Measurements from ENCODE around the gene RAB26. TPM values are rescaled to one million over a fixed set of nuclear protein-coding genes. Genes with fewer than 3 reads are reported as not detected.

The RAB26 gene
- polyA plus RNA-seq, 1 donor (not counting 4 experiments of a cell fraction or from before 2014, with no cell fraction given): 0.58 TPM

DNA sequence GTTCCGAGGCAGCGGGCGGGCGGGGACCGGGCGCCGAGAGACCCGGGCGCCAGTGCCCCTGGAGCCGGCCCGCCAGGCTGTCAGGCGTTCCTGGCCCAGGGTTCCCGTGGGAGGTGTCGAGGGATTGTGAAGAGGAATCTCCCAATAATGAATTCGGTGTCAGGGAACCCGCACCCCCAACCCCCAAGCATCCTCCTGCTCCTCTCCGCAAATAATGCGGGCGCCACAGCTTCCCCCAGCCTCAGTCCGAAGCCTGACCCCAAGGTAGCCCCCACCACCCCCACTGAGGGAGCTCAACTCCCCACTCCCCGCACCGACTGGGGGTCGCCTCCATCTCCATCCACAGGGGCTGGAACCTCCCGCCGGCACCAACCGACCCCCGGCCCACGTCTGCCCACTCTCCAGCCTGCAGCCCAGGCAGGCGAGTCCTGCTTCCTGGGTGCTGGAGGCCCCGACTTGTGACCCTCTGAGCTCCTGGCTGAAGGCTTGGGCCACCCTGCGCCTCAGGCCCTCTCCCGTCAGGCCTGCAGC, 48.6 kb downstream of the RAB26 start:
- Histone ChIP-seq H3K4me1 (ENCODE audit: control insufficient read depth, extremely low read depth, insufficient read depth, low read length) (peaks cover 16% of the 10 kb centered on the region), H3K79me2 (ENCODE audit: control insufficient read depth, insufficient read depth, low read length) (no peaks in the 10 kb centered on the region), H3K27me3 (ENCODE audit: control insufficient read depth, extremely low read depth, insufficient read depth, low read length) (peaks cover 36% of the 10 kb centered on the region), H2AFZ (ENCODE audit: control insufficient read depth, low read length) (no peak overlapping the region), H3K4me2 (ENCODE audit: control insufficient read depth, extremely low read depth, insufficient read depth, low read depth, low read length) (no peak overlapping the region), H3K9me1 (ENCODE audit: control insufficient read depth, extremely low read depth, insufficient read depth, low read length) (no peaks in the 10 kb centered on the region), H3K9ac (ENCODE audit: control insufficient read depth, extremely low read depth, insufficient read depth, low read length) (no peak overlapping the region), H4K20me1 (ENCODE audit: control insufficient read depth, extremely low read depth, insufficient read depth, low read length) (no peaks in the 10 kb centered on the region), H3K4me3 (ENCODE audit: control insufficient read depth in 2 of 3, extremely low read depth in 1 of 3, insufficient read depth in 2 of 3, low read depth in 1 of 3, low read length in 3 of 3) (no peak overlapping the region), H3K27ac (ENCODE audit: control insufficient read depth, insufficient read depth, low read length) (no peak overlapping the region), H3K9me3 (ENCODE audit: control insufficient read depth, low read depth, low read length) (no peaks in the 10 kb centered on the region), H3K36me3 (ENCODE audit: control insufficient read depth in 2 of 2, extremely low read depth in 1 of 2, insufficient read depth in 2 of 2, low read length in 2 of 2) (no peaks in the 10 kb centered on the region)
- DNase-seq (ENCODE audit: low read depth, low spot score): no peak
- TF ChIP-seq, protein P1, sequence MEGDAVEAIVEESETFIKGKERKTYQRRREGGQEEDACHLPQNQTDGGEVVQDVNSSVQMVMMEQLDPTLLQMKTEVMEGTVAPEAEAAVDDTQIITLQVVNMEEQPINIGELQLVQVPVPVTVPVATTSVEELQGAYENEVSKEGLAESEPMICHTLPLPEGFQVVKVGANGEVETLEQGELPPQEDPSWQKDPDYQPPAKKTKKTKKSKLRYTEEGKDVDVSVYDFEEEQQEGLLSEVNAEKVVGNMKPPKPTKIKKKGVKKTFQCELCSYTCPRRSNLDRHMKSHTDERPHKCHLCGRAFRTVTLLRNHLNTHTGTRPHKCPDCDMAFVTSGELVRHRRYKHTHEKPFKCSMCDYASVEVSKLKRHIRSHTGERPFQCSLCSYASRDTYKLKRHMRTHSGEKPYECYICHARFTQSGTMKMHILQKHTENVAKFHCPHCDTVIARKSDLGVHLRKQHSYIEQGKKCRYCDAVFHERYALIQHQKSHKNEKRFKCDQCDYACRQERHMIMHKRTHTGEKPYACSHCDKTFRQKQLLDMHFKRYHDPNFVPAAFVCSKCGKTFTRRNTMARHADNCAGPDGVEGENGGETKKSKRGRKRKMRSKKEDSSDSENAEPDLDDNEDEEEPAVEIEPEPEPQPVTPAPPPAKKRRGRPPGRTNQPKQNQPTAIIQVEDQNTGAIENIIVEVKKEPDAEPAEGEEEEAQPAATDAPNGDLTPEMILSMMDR (optimal IDR thresholded peaks at IDR 0.05 in 1 of 3, IDR thresholded peaks at IDR 0.05 in 1 of 3, conservative IDR thresholded peaks at IDR 0.05 in 1 of 3; ENCODE audit: extremely low read depth in 1 of 3, insufficient read depth in 2 of 3, low read length in 3 of 3): no peak
- no peak for TF ChIP-seq EZH2 (IDR thresholded peaks at IDR 0.05; ENCODE audit: low read length)
- FAIRE-seq: no peak
- dilution Hi-C loops (cut with MboI; ENCODE audit: extremely low pct_ligation_motif_present, low sequenced_read_pairs): no loop called here

DNA sequence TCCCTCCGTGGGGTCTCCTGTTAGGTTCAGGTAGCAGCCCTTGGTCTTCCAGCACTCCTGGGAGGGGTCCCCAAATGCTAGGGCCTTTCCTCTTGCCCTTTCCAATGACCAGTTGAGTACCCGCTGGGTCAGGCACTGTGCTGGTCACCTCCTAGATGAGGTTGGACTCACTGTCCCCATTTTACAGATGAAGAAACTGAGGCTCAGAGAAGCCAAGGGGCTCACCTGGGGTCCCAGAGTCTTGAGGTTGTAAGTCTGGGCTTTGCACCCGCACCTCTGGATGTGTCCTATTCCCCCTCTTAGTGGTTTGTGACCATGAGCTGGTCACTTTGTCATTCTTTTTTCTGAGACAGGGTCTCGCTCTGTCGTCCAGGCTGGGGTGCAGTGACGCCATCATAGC, 49.3 kb downstream of the RAB26 start:
- TF ChIP-seq, protein P1 (optimal IDR thresholded peaks at IDR 0.05 in 1 of 3, IDR thresholded peaks at IDR 0.05 in 1 of 3, conservative IDR thresholded peaks at IDR 0.05 in 1 of 3; ENCODE audit: extremely low read depth in 1 of 3, insufficient read depth in 2 of 3, low read length in 3 of 3): no peak
- no peak for TF ChIP-seq EZH2 (IDR thresholded peaks at IDR 0.05; ENCODE audit: low read length)
- FAIRE-seq: no peak

More for the DNA sequence above, 49.3 kb downstream of the RAB26 start:
- Histone ChIP-seq H3K4me3 (ENCODE audit: control insufficient read depth in 2 of 3, extremely low read depth in 1 of 3, insufficient read depth in 2 of 3, low read depth in 1 of 3, low read length in 3 of 3) (no peak overlapping the region), H3K9me3 (ENCODE audit: control insufficient read depth, low read depth, low read length) (no peaks in the 10 kb centered on the region), H3K4me1 (ENCODE audit: control insufficient read depth, extremely low read depth, insufficient read depth, low read length) (peaks cover 16% of the 10 kb centered on the region), H3K79me2 (ENCODE audit: control insufficient read depth, insufficient read depth, low read length) (no peaks in the 10 kb centered on the region), H3K36me3 (ENCODE audit: control insufficient read depth in 2 of 2, extremely low read depth in 1 of 2, insufficient read depth in 2 of 2, low read length in 2 of 2) (no peaks in the 10 kb centered on the region), H3K9me1 (ENCODE audit: control insufficient read depth, extremely low read depth, insufficient read depth, low read length) (no peaks in the 10 kb centered on the region), H3K27me3 (ENCODE audit: control insufficient read depth, extremely low read depth, insufficient read depth, low read length) (peaks cover 36% of the 10 kb centered on the region), H4K20me1 (ENCODE audit: control insufficient read depth, extremely low read depth, insufficient read depth, low read length) (no peaks in the 10 kb centered on the region), H3K9ac (ENCODE audit: control insufficient read depth, extremely low read depth, insufficient read depth, low read length) (no peak overlapping the region), H3K4me2 (ENCODE audit: control insufficient read depth, extremely low read depth, insufficient read depth, low read depth, low read length) (no peak overlapping the region), H2AFZ (ENCODE audit: control insufficient read depth, low read length) (no peak overlapping the region), H3K27ac (ENCODE audit: control insufficient read depth, insufficient read depth, low read length) (no peak overlapping the region)
- no peak for DNase-seq (ENCODE audit: low read depth, low spot score)
- dilution Hi-C loops (cut with MboI; ENCODE audit: extremely low pct_ligation_motif_present, low sequenced_read_pairs): no loop called here
